ENCODE results near the gene MYBPHL. TPM values are rescaled to one million over a fixed set of nuclear protein-coding genes. Genes with fewer than 3 reads are reported as not detected.

MYBPHL gene
- total RNA-seq, 2 donors from 2014 or later = not detected

- no peaks in the 10 kb centered on the region for H3K27me3 ChIP-seq (ENCODE audit: control insufficient read depth, insufficient read depth, low read length, poor library complexity, severe bottlenecking)
- peaks cover 44% of the 10 kb centered on the region for H3K36me3 ChIP-seq (ENCODE audit: control insufficient read depth, insufficient read depth, low read length)
- H3K36me3 Mint-ChIP-seq (ENCODE audit: low read depth) = peaks cover 48% of the 10 kb centered on the region
- peaks cover 2% of the 10 kb centered on the region for H3K4me1 ChIP-seq (ENCODE audit: control insufficient read depth, insufficient read depth, low read length)
- WGBS, 2 experiments (ENCODE audit: insufficient coverage in 1 of 2, insufficient read length in 1 of 2) = 92 to 97% methylated on average over 5 to 12 of the region's 12 CpGs
- H3K27ac ChIP-seq (ENCODE audit: low read depth, low read length) = no peak overlapping the region
- no peaks in the 10 kb centered on the region for H3K27me3 Mint-ChIP-seq (ENCODE audit: insufficient read depth)
- H3K9me3 Mint-ChIP-seq = no peaks in the 10 kb centered on the region
- H3K4me3 Mint-ChIP-seq = no peak overlapping the region
- no peak overlapping the region for H3K27ac Mint-ChIP-seq
- peak; percentile 30 for DNase-seq
- H3K9me3 ChIP-seq (ENCODE audit: control insufficient read depth, low read length) = no peaks in the 10 kb centered on the region
- H3K4me3 ChIP-seq (ENCODE audit: low read length) = no peak overlapping the region
- no peaks in the 10 kb centered on the region for H3K4me1 Mint-ChIP-seq
- TF ChIP-seq CTCF (conservative IDR thresholded peaks at IDR 0.05) = no peak
- H3K9ac ChIP-seq (ENCODE audit: extremely low read depth, low read length, poor library complexity, severe bottlenecking) = no peak overlapping the region
Measured at GRCh38 chr1:109312978-109313775, 6.4 kb upstream of the MYBPHL start.

- no peak overlapping the region for H3K9ac ChIP-seq (ENCODE audit: extremely low read depth, low read length, poor library complexity, severe bottlenecking)
- H3K27me3 ChIP-seq (ENCODE audit: control insufficient read depth, insufficient read depth, low read length, poor library complexity, severe bottlenecking) = no peaks in the 10 kb centered on the region
- Mint-ChIP-seq H3K27me3 (ENCODE audit: insufficient read depth) (no peaks in the 10 kb centered on the region), H3K4me1 (peaks cover 7% of the 10 kb centered on the region), H3K9me3 (no peaks in the 10 kb centered on the region), H3K4me3 (no peak overlapping the region), H3K27ac (no peak overlapping the region), H3K36me3 (ENCODE audit: low read depth) (peaks cover 42% of the 10 kb centered on the region)
- peaks cover 37% of the 10 kb centered on the region for H3K36me3 ChIP-seq (ENCODE audit: control insufficient read depth, insufficient read depth, low read length)
- no peak for TF ChIP-seq CTCF (conservative IDR thresholded peaks at IDR 0.05)
- H3K4me1 ChIP-seq (ENCODE audit: control insufficient read depth, insufficient read depth, low read length) = peaks cover 4% of the 10 kb centered on the region
- no peak overlapping the region for H3K27ac ChIP-seq (ENCODE audit: low read depth, low read length)
- no peak overlapping the region for H3K4me3 ChIP-seq (ENCODE audit: low read length)
- WGBS, 2 experiments (ENCODE audit: insufficient coverage in 1 of 2, insufficient read length in 1 of 2) = 96 to 100% methylated on average over 1 to 2 of the region's 2 CpGs
- no peaks in the 10 kb centered on the region for H3K9me3 ChIP-seq (ENCODE audit: control insufficient read depth, low read length)
- DNase-seq = no peak
Measured at GRCh38 chr1:109312246-109312645, 5.4 kb upstream of the MYBPHL start.

- peaks cover 18% of the 10 kb centered on the region for H3K36me3 ChIP-seq (ENCODE audit: control insufficient read depth, insufficient read depth, low read length)
- no peak for TF ChIP-seq CTCF (conservative IDR thresholded peaks at IDR 0.05)
- no peak for DNase-seq
- H3K4me1 Mint-ChIP-seq = peaks cover 24% of the 10 kb centered on the region
- peaks cover 3% of the 10 kb centered on the region for H3K27me3 Mint-ChIP-seq (ENCODE audit: insufficient read depth)
- H3K27ac ChIP-seq (ENCODE audit: low read depth, low read length) = no peak overlapping the region
- H3K36me3 Mint-ChIP-seq (ENCODE audit: low read depth) = peaks cover 19% of the 10 kb centered on the region
- H3K9me3 ChIP-seq (ENCODE audit: control insufficient read depth, low read length) = no peaks in the 10 kb centered on the region
- peaks cover 11% of the 10 kb centered on the region for H3K4me1 ChIP-seq (ENCODE audit: control insufficient read depth, insufficient read depth, low read length)
- 93 to 97% methylated on average over 2 of the region's 2 CpGs for WGBS, 2 experiments (ENCODE audit: insufficient coverage in 1 of 2, insufficient read length in 1 of 2)
- no peak overlapping the region for H3K9ac ChIP-seq (ENCODE audit: extremely low read depth, low read length, poor library complexity, severe bottlenecking)
- no peak overlapping the region for H3K27ac Mint-ChIP-seq
- peaks cover 11% of the 10 kb centered on the region for H3K27me3 ChIP-seq (ENCODE audit: control insufficient read depth, insufficient read depth, low read length, poor library complexity, severe bottlenecking)
- no peak overlapping the region for H3K4me3 ChIP-seq (ENCODE audit: low read length)
- H3K4me3 Mint-ChIP-seq = no peak overlapping the region
- no peaks in the 10 kb centered on the region for H3K9me3 Mint-ChIP-seq
Measured at GRCh38 chr1:109309347-109309746, 2.5 kb upstream of the MYBPHL start.

Measured in endodermal cell (in vitro differentiated cells).